ENCODE data around the gene NBPF1. TPM values are rescaled to one million over a fixed set of nuclear protein-coding genes. Genes with fewer than 3 reads are reported as not detected.
"Not testable (repeated sequence)": the region's sequence is repeated elsewhere in the genome, so short reads cannot be mapped to it uniquely, and the experiment has no call there.

The NBPF1 gene
- total RNA-seq, 6 experiments from 2014 or later: 37.0 to 43.3 (median 39.0) TPM

GRCh38 chr1:16637941-16638778 is 24.8 kb upstream of the NBPF1 start:
- H3K36me3 Mint-ChIP-seq (ENCODE audit: low read depth); H3K4me3 Mint-ChIP-seq; H3K4me1 Mint-ChIP-seq (ENCODE audit: low read depth); H3K27me3 Mint-ChIP-seq (ENCODE audit: insufficient read depth); DNase-seq; H3K9me3 Mint-ChIP-seq; H3K27ac Mint-ChIP-seq: not testable (repeated sequence)

DNA sequence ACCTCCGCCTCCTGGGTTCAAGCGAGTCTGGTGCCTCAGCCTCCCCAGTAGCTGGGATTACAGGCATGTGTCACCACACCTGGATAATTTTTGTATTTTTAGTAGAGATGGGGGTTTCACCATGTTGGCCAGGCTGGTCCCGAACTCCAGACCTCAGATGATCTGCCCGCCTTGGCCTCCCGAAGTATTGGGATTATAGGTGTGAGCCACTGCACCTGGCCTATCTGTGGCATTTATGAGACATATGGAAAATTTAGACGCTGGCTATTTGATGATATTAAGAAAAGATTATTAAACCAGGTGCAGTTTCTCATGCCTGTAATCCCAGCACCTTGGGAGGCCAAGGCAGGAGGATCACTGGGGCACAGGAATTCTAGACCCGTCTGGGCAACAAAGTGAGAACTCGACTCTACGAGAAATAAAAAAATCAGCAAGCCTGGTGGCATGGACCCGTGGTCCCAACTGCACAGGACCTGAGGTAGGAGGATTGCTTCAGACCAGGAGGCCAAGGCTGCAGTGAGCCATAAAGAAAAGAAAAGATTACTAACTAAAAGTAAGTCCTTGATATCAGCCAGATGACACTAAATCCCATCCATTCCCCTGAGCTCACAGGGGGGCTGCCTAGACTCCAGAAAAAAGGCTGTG is 23.3 kb upstream of the NBPF1 start:
- not testable (repeated sequence) for H3K4me1 Mint-ChIP-seq (ENCODE audit: low read depth); H3K36me3 Mint-ChIP-seq (ENCODE audit: low read depth); H3K4me3 Mint-ChIP-seq; H3K27me3 Mint-ChIP-seq (ENCODE audit: insufficient read depth); H3K9me3 Mint-ChIP-seq; H3K27ac Mint-ChIP-seq
- peak; percentile 4 for DNase-seq

- H3K4me3 Mint-ChIP-seq: not testable (repeated sequence)
Observed at GRCh38 chr1:16635959-16636358, 22.6 kb upstream of the NBPF1 start.

DNA sequence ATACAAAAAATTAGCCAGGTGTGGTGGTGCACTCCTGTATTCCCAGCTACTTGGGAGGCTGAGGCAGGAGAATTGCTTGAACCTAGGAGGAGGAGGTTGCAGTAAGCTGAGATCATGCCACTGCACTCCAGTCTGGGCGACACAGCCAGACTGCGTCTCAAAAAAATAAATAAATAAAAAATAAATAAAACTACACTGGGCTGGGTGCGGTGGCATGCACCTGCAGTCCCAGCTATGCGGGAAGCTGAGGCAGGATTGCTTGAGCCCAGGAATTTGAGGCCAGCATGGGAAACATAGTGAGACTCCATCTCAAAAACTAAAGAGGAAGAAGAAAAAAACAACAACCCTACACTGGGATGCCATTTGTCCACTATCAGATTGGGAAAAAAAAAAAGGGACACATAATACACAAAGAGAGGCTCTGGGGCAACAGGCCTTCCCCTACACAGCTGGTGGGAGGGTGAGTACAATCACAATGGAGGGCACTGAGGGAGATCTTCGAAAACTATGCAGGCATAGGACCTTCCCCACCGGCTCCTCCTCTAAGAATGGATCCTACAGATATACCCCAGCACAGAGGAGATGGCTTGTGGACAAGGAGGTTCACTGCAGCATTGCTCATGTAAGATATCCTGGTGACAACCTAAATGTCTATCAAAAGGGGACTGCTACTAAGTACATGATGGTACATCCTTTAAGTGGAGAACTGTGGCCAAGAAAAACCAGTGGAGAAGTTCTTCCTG is 20.3 kb upstream of the NBPF1 start:
- H3K4me1 Mint-ChIP-seq (ENCODE audit: low read depth); H3K9me3 Mint-ChIP-seq; H3K27ac Mint-ChIP-seq; H3K27me3 Mint-ChIP-seq (ENCODE audit: insufficient read depth); DNase-seq; H3K4me3 Mint-ChIP-seq: not testable (repeated sequence)
- H3K36me3 Mint-ChIP-seq (ENCODE audit: low read depth): peaks cover 10% of the 10 kb centered on the region

More at GRCh38 chr1:16635959-16636358, 22.6 kb upstream of the NBPF1 start:
- H3K4me1 Mint-ChIP-seq (ENCODE audit: low read depth); H3K27ac Mint-ChIP-seq; H3K9me3 Mint-ChIP-seq; H3K36me3 Mint-ChIP-seq (ENCODE audit: low read depth); H3K27me3 Mint-ChIP-seq (ENCODE audit: insufficient read depth); DNase-seq: not testable (repeated sequence)

GRCh38 chr1:16632044-16632850 is 18.9 kb upstream of the NBPF1 start:
- not testable (repeated sequence) for H3K4me3 Mint-ChIP-seq; DNase-seq; H3K9me3 Mint-ChIP-seq; H3K27me3 Mint-ChIP-seq (ENCODE audit: insufficient read depth); H3K4me1 Mint-ChIP-seq (ENCODE audit: low read depth); H3K27ac Mint-ChIP-seq
- peaks cover 13% of the 10 kb centered on the region for H3K36me3 Mint-ChIP-seq (ENCODE audit: low read depth)

DNA sequence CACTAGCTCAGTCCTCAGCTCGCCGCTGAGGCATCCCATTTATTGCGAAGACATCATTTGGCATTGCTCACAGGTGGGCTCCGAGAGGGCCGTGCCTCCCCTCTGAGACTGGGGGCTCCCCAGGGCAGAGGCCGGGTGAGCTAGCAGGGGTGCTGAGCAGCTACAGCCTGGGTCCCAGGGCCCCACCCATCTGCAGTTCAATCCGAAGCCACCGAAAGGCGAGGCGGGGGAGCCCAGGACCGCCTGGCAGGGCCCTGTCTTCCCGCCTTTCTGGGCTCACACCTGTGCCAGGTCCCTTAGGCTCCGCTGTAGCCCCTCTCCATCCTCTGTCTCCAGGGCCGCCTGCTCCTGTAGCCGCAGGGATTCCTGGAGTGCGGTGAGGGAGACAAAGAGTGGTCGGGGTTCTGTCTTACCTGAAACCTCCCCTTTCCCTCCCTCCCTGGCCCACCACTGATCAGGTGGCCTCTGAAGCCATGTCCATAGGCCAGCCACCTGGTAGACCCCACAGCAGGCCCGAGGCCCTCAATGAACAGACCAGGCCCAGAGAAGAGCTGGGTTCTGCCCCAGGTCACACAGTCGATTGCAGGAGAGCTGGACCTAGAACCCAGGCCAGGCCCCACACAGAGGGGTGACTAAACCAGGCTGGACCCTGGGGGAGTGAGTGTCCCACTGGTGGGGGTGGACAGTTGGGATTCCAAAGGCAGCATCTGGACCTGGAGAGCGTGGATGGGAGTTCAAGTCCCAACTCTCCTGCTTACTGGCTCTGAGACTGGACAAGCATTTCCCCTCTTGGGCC is 18.1 kb upstream of the NBPF1 start:
- H3K36me3 Mint-ChIP-seq (ENCODE audit: low read depth): peaks cover 13% of the 10 kb centered on the region
- no peaks in the 10 kb centered on the region for H3K4me1 Mint-ChIP-seq (ENCODE audit: low read depth)
- TF ChIP-seq CTCF (IDR thresholded peaks at IDR 0.05): no peak
- no peak for DNase-seq
- no peak overlapping the region for H3K4me3 Mint-ChIP-seq
- no peaks in the 10 kb centered on the region; the same call in 1 of the 2 replicates for H3K27me3 Mint-ChIP-seq (ENCODE audit: insufficient read depth)
- no peaks in the 10 kb centered on the region for H3K9me3 Mint-ChIP-seq
- no peak overlapping the region for H3K27ac Mint-ChIP-seq

- Mint-ChIP-seq H3K4me1 (ENCODE audit: low read depth) (no peaks in the 10 kb centered on the region), H3K36me3 (ENCODE audit: low read depth) (peaks cover 19% of the 10 kb centered on the region), H3K27ac (no peak overlapping the region), H3K27me3 (ENCODE audit: insufficient read depth) (no peaks in the 10 kb centered on the region; the same call in 1 of the 2 replicates), H3K9me3 (no peaks in the 10 kb centered on the region), H3K4me3 (no peak overlapping the region)
- no peak for DNase-seq
- no peak for TF ChIP-seq CTCF (IDR thresholded peaks at IDR 0.05)
Observed at GRCh38 chr1:16630661-16631247, 17.4 kb upstream of the NBPF1 start.

- H3K27ac Mint-ChIP-seq; H3K9me3 Mint-ChIP-seq; H3K4me1 Mint-ChIP-seq (ENCODE audit: low read depth); DNase-seq; H3K27me3 Mint-ChIP-seq (ENCODE audit: insufficient read depth); H3K4me3 Mint-ChIP-seq: not testable (repeated sequence)
- peaks cover 23% of the 10 kb centered on the region for H3K36me3 Mint-ChIP-seq (ENCODE audit: low read depth)
Observed at GRCh38 chr1:16629916-16630530, 16.7 kb upstream of the NBPF1 start.
